ENCODE data around the gene GRAMD1B.
"Not testable (repeated sequence)": the region's sequence is repeated elsewhere in the genome, so short reads cannot be mapped to it uniquely, and the experiment has no call there.

The GRAMD1B gene

GRCh38 chr11:123659311-123659710, 229.2 kb downstream of the GRAMD1B start:
- no peak overlapping the region for H3K27ac ChIP-seq (ENCODE audit: low read depth, low read length)
- H3K36me3 ChIP-seq (ENCODE audit: control insufficient read depth in 5 of 5, insufficient read depth in 5 of 5, low read length in 5 of 5) = no peaks in the 10 kb centered on the region
- H3K4me3 ChIP-seq (ENCODE audit: low read depth in 1 of 5, low read length in 5 of 5) = no peak overlapping the region
- no peak overlapping the region for H3K9ac ChIP-seq (ENCODE audit: low read length in 5 of 5)
- H3K4me1 ChIP-seq (ENCODE audit: control insufficient read depth in 5 of 5, insufficient read depth in 5 of 5, low read length in 5 of 5) = peaks cover 0 to 10% (median 8%) of the 10 kb centered on the region in 5 donors
- H3K27me3 ChIP-seq (ENCODE audit: control insufficient read depth in 5 of 5, insufficient read depth in 4 of 5, low read length in 5 of 5) = no peaks in the 10 kb centered on the region
- no peaks in the 10 kb centered on the region for H3K9me3 ChIP-seq (ENCODE audit: control insufficient read depth in 5 of 5, low read length in 5 of 5)

- H3K27ac ChIP-seq (ENCODE audit: low read depth, low read length); H3K4me3 ChIP-seq (ENCODE audit: low read depth in 1 of 5, low read length in 5 of 5); H3K27me3 ChIP-seq (ENCODE audit: control insufficient read depth in 5 of 5, insufficient read depth in 4 of 5, low read length in 5 of 5): not testable (repeated sequence)
These were observed 229.9 kb downstream of the GRAMD1B start for GRCh38 chr11:123659965-123660364.

GRCh38 chr11:123665306-123665705, 235.2 kb downstream of the GRAMD1B start:
- Histone ChIP-seq H3K4me3 (ENCODE audit: low read depth in 1 of 5, low read length in 5 of 5) (no peak overlapping the region), H3K36me3 (ENCODE audit: control insufficient read depth in 5 of 5, insufficient read depth in 5 of 5, low read length in 5 of 5) (no peaks in the 10 kb centered on the region), H3K27ac (ENCODE audit: low read depth, low read length) (no peak overlapping the region), H3K9me3 (ENCODE audit: control insufficient read depth in 5 of 5, low read length in 5 of 5) (no peaks in the 10 kb centered on the region), H3K9ac (ENCODE audit: low read length in 5 of 5) (no peak overlapping the region), H3K4me1 (ENCODE audit: control insufficient read depth in 5 of 5, insufficient read depth in 5 of 5, low read length in 5 of 5) (no peaks in the 10 kb centered on the region), H3K27me3 (ENCODE audit: control insufficient read depth in 5 of 5, insufficient read depth in 4 of 5, low read length in 5 of 5) (no peaks in the 10 kb centered on the region)

More at GRCh38 chr11:123659965-123660364, 229.9 kb downstream of the GRAMD1B start:
- not testable (repeated sequence) for H3K36me3 ChIP-seq (ENCODE audit: control insufficient read depth in 5 of 5, insufficient read depth in 5 of 5, low read length in 5 of 5); H3K9ac ChIP-seq (ENCODE audit: low read length in 5 of 5); H3K4me1 ChIP-seq (ENCODE audit: control insufficient read depth in 5 of 5, insufficient read depth in 5 of 5, low read length in 5 of 5); H3K9me3 ChIP-seq (ENCODE audit: control insufficient read depth in 5 of 5, low read length in 5 of 5)

- Histone ChIP-seq H3K4me3 (ENCODE audit: low read depth in 1 of 5, low read length in 5 of 5) (no peak overlapping the region), H3K9ac (ENCODE audit: low read length in 5 of 5) (no peak overlapping the region), H3K9me3 (ENCODE audit: control insufficient read depth in 5 of 5, low read length in 5 of 5) (no peaks in the 10 kb centered on the region), H3K36me3 (ENCODE audit: control insufficient read depth in 5 of 5, insufficient read depth in 5 of 5, low read length in 5 of 5) (no peaks in the 10 kb centered on the region), H3K27ac (ENCODE audit: low read depth, low read length) (no peak overlapping the region), H3K27me3 (ENCODE audit: control insufficient read depth in 5 of 5, insufficient read depth in 4 of 5, low read length in 5 of 5) (no peaks in the 10 kb centered on the region), H3K4me1 (ENCODE audit: control insufficient read depth in 5 of 5, insufficient read depth in 5 of 5, low read length in 5 of 5) (no peaks in the 10 kb centered on the region)
These were observed 240.0 kb downstream of the GRAMD1B start for GRCh38 chr11:123670081-123670480.

- no peak overlapping the region for H3K4me3 ChIP-seq (ENCODE audit: low read depth in 1 of 5, low read length in 5 of 5)
- H3K27ac ChIP-seq (ENCODE audit: low read depth, low read length) = no peak overlapping the region
- H3K27me3 ChIP-seq (ENCODE audit: control insufficient read depth in 5 of 5, insufficient read depth in 4 of 5, low read length in 5 of 5) = no peaks in the 10 kb centered on the region
- no peak overlapping the region for H3K9ac ChIP-seq (ENCODE audit: low read length in 5 of 5)
- no peaks in the 10 kb centered on the region for H3K4me1 ChIP-seq (ENCODE audit: control insufficient read depth in 5 of 5, insufficient read depth in 5 of 5, low read length in 5 of 5)
- H3K36me3 ChIP-seq (ENCODE audit: control insufficient read depth in 5 of 5, insufficient read depth in 5 of 5, low read length in 5 of 5) = no peaks in the 10 kb centered on the region
- peaks cover 0 to 3% (median 0%) of the 10 kb centered on the region in 5 donors for H3K9me3 ChIP-seq (ENCODE audit: control insufficient read depth in 5 of 5, low read length in 5 of 5)
These were observed 241.5 kb downstream of the GRAMD1B start for GRCh38 chr11:123671534-123671933.

GRCh38 chr11:123672568-123672967, 242.5 kb downstream of the GRAMD1B start:
- Histone ChIP-seq H3K27ac (ENCODE audit: low read depth, low read length) (no peak overlapping the region), H3K9me3 (ENCODE audit: control insufficient read depth in 5 of 5, low read length in 5 of 5) (peaks cover 0 to 3% (median 0%) of the 10 kb centered on the region in 5 donors), H3K27me3 (ENCODE audit: control insufficient read depth in 5 of 5, insufficient read depth in 4 of 5, low read length in 5 of 5) (no peaks in the 10 kb centered on the region), H3K36me3 (ENCODE audit: control insufficient read depth in 5 of 5, insufficient read depth in 5 of 5, low read length in 5 of 5) (no peaks in the 10 kb centered on the region), H3K4me1 (ENCODE audit: control insufficient read depth in 5 of 5, insufficient read depth in 5 of 5, low read length in 5 of 5) (peaks cover 0 to 4% (median 0%) of the 10 kb centered on the region in 5 donors), H3K4me3 (ENCODE audit: low read depth in 1 of 5, low read length in 5 of 5) (no peak overlapping the region), H3K9ac (ENCODE audit: low read length in 5 of 5) (no peak overlapping the region)

- Histone ChIP-seq H3K27ac (ENCODE audit: low read depth, low read length) (no peak overlapping the region), H3K27me3 (ENCODE audit: control insufficient read depth in 5 of 5, insufficient read depth in 4 of 5, low read length in 5 of 5) (no peaks in the 10 kb centered on the region), H3K9me3 (ENCODE audit: control insufficient read depth in 5 of 5, low read length in 5 of 5) (peaks cover 0 to 3% (median 0%) of the 10 kb centered on the region in 5 donors), H3K4me1 (ENCODE audit: control insufficient read depth in 5 of 5, insufficient read depth in 5 of 5, low read length in 5 of 5) (peaks cover 0 to 7% (median 0%) of the 10 kb centered on the region in 5 donors), H3K36me3 (ENCODE audit: control insufficient read depth in 5 of 5, insufficient read depth in 5 of 5, low read length in 5 of 5) (no peaks in the 10 kb centered on the region), H3K4me3 (ENCODE audit: low read depth in 1 of 5, low read length in 5 of 5) (no peak overlapping the region), H3K9ac (ENCODE audit: low read length in 5 of 5) (no peak overlapping the region)
These were observed 244.2 kb downstream of the GRAMD1B start for GRCh38 chr11:123674297-123674696.

Data from subcutaneous abdominal adipose tissue (tissue), 5 donors.